GM19468 (cell line): ENCODE measurements around the gene MAN2A2.

Experiments used
- ATAC-seq: cut with Tn5 transposase; IDR thresholded peaks from one replicate; pipeline ENCODE4 v1.9.1; 2021; ENCODE audit warnings: mild to moderate bottlenecking, moderate library complexity, moderate number of reproducible peaks; ENCODE audit not compliant: unreplicated experiment; ENCODE audit errors: extremely low read depth

The MAN2A2 gene

GRCh38 chr15:90934949-90935751 lies 32.0 kb downstream of the MAN2A2 start, which contains the start of gene UNC45A:
Gene UNC45A, plus strand, starts transcription at chr15:90935285. Its CDS starts 40 bp downstream, at chr15:90935325.
- peak; percentile 53 for ATAC-seq

- no peak for ATAC-seq
Observed at GRCh38 chr15:90936823-90937222, 33.7 kb downstream of the MAN2A2 start.

GRCh38 chr15:90938261-90938660 lies 35.2 kb downstream of the MAN2A2 start:
- no peak for ATAC-seq

GRCh38 chr15:90939756-90940155 lies 36.7 kb downstream of the MAN2A2 start:
- no peak for ATAC-seq

GRCh38 chr15:90941038-90941437 lies 37.9 kb downstream of the MAN2A2 start:
- no peak for ATAC-seq

GRCh38 chr15:90942354-90943120 lies 39.4 kb downstream of the MAN2A2 start:
- ATAC-seq, result no peak

- ATAC-seq, result no peak
Observed at GRCh38 chr15:90945091-90945490, 42.0 kb downstream of the MAN2A2 start.

GRCh38 chr15:90946538-90946937 lies 43.4 kb downstream of the MAN2A2 start:
- ATAC-seq, result no peak

GRCh38 chr15:90946941-90947576 lies 44.0 kb downstream of the MAN2A2 start:
- no peak for ATAC-seq

- no peak for ATAC-seq
Observed at GRCh38 chr15:90947577-90948357, 44.7 kb downstream of the MAN2A2 start.

- ATAC-seq, result no peak
Observed at GRCh38 chr15:90948506-90948905, 45.4 kb downstream of the MAN2A2 start.

GRCh38 chr15:90949979-90950675 lies 47.0 kb downstream of the MAN2A2 start:
- no peak for ATAC-seq

- no peak for ATAC-seq
Observed at GRCh38 chr15:90950676-90951075, 47.6 kb downstream of the MAN2A2 start.

- ATAC-seq, result no peak
Observed at GRCh38 chr15:90952901-90953677, 50.0 kb downstream of the MAN2A2 start.

- ATAC-seq, result no peak
Observed at GRCh38 chr15:90953947-90954711, 51.0 kb downstream of the MAN2A2 start.

GRCh38 chr15:90954712-90955623 lies 51.9 kb downstream of the MAN2A2 start, which contains the start of gene RCCD1:
Gene RCCD1, plus strand, starts transcription at chr15:90954884. Its CDS starts 1,851 bp downstream, at chr15:90956735.
- peak; percentile 89 for ATAC-seq
